T-helper 2 cell treated with Interferon-gamma antibody and Interleukin-4, amounts not matched to agents 5 μg/mL and 100 μg/mL, for 36 hours (primary cell): ENCODE results near the gene LTBP3.
A peak's percentile ranks its signal among the peaks of the same experiment; 100 is the strongest.
"Not testable (repeated sequence)": the region's sequence is repeated elsewhere in the genome, so short reads cannot be mapped to it uniquely, and the experiment has no call there.

Experiments used
- DNase-seq: peaks from one replicate; pipeline ENCODE4 v3.0.0; 2021; ENCODE audit warnings: low spot score
- H3K27ac Mint-ChIP-seq: one replicate; pipeline ENCODE4 v1.8.0; 2021; ENCODE audit warnings: mild to moderate bottlenecking, mixed read lengths
- H3K27me3 Mint-ChIP-seq: one replicate; pipeline ENCODE4 v1.8.0; 2021; ENCODE audit warnings: low read depth, mixed read lengths
- H3K36me3 Mint-ChIP-seq: one replicate; pipeline ENCODE4 v1.8.0; 2021; ENCODE audit warnings: low read depth, mixed read lengths
- H3K4me1 Mint-ChIP-seq: one replicate; pipeline ENCODE4 v1.8.0; 2021; ENCODE audit warnings: low read depth, mixed read lengths
- H3K4me3 Mint-ChIP-seq: one replicate; pipeline ENCODE4 v1.8.0; 2022; ENCODE audit warnings: mild to moderate bottlenecking, moderate library complexity, mixed read lengths
- H3K9me3 Mint-ChIP-seq: one replicate; pipeline ENCODE4 v1.8.0; 2021; ENCODE audit warnings: mixed read lengths

LTBP3 gene

DNA sequence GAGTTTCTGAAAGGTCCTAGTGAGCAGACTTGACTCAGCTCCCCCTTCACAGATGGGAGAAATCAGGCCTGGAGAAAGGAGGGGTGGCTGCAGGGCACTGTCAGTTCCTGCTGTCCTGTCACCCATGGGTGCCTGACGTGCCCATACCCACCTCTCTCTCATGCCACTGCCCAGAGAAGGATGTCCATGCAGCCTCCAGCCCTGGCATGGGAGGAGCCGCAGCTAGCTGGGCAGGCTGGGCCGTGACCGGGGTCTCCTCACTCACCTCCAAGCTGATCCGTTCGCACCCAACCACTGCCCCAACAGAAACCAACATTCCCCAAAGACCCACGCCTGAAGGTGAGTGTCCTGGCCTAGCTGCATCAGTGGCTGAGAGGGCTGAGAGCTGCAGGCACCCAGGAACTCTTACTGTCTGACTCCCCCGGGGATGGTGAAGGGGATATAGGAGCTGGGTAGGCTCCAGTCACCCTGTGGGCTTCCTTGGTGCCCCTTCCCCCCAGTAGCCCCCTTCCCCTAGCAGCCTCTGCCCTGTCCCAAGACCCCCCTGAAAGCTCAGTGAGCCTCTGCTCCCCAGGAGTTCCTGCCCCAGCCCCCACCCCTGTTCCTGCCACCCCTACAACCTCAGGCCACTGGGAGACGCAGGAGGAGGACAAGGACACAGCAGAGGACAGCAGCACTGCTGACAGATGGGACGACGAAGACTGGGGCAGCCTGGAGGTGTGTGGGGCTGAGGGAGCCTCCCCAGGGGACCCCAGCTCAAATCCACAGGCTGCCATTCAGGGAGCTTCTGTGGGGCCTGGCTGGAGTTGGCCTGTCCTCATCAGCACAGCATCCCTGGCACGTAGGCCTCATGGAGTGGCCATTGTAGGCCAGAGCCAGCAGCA lies 21.5 kb downstream of the LTBP3 start:
- peaks cover 17% of the 10 kb centered on the region for H3K36me3 Mint-ChIP-seq
- no peaks in the 10 kb centered on the region for H3K27me3 Mint-ChIP-seq
- H3K4me3 Mint-ChIP-seq: no peak overlapping the region
- no peak for DNase-seq
- H3K9me3 Mint-ChIP-seq: no peaks in the 10 kb centered on the region
- H3K4me1 Mint-ChIP-seq: no peaks in the 10 kb centered on the region
- no peak overlapping the region for H3K27ac Mint-ChIP-seq

- DNase-seq: no peak
Observed at GRCh38 chr11:65535102-65535501, 23.1 kb downstream of the LTBP3 start.

DNA sequence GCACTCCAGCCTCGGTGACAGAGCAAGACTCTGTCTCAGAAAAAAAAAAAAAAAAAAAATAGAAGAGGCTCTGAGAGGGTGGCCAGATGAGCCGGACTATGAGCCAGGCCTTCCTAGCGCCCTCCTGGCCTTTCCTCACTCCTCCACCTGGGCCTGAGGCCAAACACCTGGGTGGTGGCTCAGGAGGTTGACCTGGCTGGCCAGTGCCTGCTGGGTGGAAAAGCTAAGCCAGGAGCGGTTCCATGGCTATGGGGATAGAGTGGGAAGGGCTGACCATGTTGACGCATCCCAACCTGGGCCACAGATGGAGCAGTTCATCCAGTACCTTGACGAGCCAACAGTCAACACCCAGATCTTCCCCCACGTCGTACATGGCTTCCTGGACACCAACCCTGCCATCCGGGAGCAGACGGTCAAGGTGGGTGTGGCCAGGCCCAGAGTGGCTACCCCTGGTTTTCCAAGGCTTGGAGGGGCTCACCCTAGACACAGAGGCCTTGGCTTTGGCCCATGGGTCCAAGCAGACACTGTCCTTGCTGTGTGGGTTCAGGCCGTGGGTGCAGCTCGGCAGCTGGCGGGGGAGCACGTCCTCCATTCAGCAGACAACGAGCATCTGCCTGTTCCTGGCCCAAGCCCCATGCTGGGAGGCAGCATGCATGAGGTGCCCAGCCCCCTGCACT lies 25.6 kb downstream of the LTBP3 start:
- Mint-ChIP-seq H3K4me3 (no peak overlapping the region), H3K36me3 (peaks cover 39% of the 10 kb centered on the region), H3K4me1 (peaks cover 11% of the 10 kb centered on the region), H3K9me3 (no peaks in the 10 kb centered on the region), H3K27ac (no peak overlapping the region), H3K27me3 (no peaks in the 10 kb centered on the region)
- DNase-seq: no peak

More at GRCh38 chr11:65535102-65535501, 23.1 kb downstream of the LTBP3 start:
- Mint-ChIP-seq H3K4me1 (peaks cover 2% of the 10 kb centered on the region), H3K9me3 (no peaks in the 10 kb centered on the region), H3K36me3 (peaks cover 28% of the 10 kb centered on the region), H3K4me3 (no peak overlapping the region), H3K27ac (no peak overlapping the region), H3K27me3 (no peaks in the 10 kb centered on the region)

DNA sequence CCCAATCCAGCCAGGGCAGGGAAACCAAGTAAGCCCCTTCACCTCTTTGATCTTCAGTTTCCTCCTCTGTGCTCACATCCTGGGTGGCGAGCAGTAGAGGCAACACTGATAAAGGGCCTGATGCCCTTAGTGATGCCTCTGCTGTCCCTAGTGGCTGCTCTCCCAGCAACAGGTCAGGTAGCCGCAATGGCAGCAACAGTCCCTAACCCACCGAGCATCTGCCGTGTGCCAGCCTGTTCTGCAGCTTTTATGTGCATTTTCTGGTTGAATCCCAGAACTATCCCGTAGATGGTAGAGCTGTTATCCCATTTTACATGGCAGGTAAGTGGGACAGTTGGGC lies 28.0 kb downstream of the LTBP3 start:
- DNase-seq: no peak
- peak overlapping the region; percentile 49 for H3K27ac Mint-ChIP-seq
- H3K36me3 Mint-ChIP-seq: peaks cover 37% of the 10 kb centered on the region
- no peak overlapping the region for H3K4me3 Mint-ChIP-seq
- no peaks in the 10 kb centered on the region for H3K9me3 Mint-ChIP-seq
- H3K27me3 Mint-ChIP-seq: no peaks in the 10 kb centered on the region
- peaks cover 16% of the 10 kb centered on the region for H3K4me1 Mint-ChIP-seq

GRCh38 chr11:65529475-65530156 lies 28.5 kb downstream of the LTBP3 start:
- Mint-ChIP-seq H3K27me3 (no peaks in the 10 kb centered on the region), H3K4me1 (peaks cover 16% of the 10 kb centered on the region), H3K9me3 (no peaks in the 10 kb centered on the region), H3K27ac (no peak overlapping the region), H3K36me3 (peaks cover 36% of the 10 kb centered on the region), H3K4me3 (no peak overlapping the region)
- no peak for DNase-seq

DNA sequence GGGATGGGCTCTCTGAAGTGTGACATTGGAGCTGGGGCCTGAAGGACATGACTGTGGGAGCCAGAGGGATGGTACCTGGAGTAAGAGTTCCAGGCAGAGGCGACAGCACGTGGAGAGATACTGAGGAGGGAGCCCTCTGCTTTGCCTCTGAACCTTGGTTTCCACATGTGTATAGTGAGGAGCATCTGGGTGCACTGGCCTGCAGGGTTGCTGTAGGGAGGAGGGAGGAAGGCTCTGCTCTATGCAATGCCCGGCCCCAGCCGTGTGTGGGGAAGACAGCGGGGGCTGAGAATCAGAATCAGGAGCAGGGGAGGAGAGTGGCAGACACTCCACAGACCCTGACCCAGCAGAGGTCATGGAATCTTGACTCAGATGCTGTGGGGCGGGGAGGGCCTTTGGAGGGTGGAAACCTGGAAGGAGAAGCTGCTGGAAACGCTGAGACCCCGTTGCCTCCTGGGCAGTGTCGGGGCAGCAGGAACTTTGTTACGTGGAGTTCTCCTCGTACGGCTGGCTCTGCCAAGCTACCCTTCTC lies 29.3 kb downstream of the LTBP3 start:
- Mint-ChIP-seq H3K9me3 (no peaks in the 10 kb centered on the region), H3K27me3 (no peaks in the 10 kb centered on the region), H3K4me3 (no peak overlapping the region), H3K36me3 (peaks cover 33% of the 10 kb centered on the region), H3K4me1 (peaks cover 22% of the 10 kb centered on the region), H3K27ac (peak overlapping the region; percentile 62)
- DNase-seq: no peak

DNA sequence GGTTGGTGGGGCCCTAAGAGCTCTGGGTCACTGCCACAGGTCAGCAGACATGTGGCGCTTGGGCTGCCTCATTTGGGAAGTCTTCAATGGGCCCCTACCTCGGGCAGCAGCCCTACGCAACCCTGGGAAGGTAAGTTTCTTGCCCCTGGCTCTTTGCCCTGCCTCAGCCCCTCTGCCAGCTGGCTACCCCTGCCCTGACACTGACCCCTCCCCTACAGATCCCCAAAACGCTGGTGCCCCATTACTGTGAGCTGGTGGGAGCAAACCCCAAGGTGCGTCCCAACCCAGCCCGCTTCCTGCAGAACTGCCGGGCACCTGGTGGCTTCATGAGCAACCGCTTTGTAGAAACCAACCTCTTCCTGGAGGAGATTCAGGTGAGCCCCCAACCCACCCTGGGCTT lies 31.4 kb downstream of the LTBP3 start:
- Mint-ChIP-seq H3K27ac (no peak overlapping the region), H3K36me3 (peaks cover 29% of the 10 kb centered on the region), H3K4me1 (peaks cover 40% of the 10 kb centered on the region), H3K27me3 (no peaks in the 10 kb centered on the region), H3K4me3 (peak overlapping the region; percentile 69), H3K9me3 (no peaks in the 10 kb centered on the region)
- DNase-seq: no peak

DNA sequence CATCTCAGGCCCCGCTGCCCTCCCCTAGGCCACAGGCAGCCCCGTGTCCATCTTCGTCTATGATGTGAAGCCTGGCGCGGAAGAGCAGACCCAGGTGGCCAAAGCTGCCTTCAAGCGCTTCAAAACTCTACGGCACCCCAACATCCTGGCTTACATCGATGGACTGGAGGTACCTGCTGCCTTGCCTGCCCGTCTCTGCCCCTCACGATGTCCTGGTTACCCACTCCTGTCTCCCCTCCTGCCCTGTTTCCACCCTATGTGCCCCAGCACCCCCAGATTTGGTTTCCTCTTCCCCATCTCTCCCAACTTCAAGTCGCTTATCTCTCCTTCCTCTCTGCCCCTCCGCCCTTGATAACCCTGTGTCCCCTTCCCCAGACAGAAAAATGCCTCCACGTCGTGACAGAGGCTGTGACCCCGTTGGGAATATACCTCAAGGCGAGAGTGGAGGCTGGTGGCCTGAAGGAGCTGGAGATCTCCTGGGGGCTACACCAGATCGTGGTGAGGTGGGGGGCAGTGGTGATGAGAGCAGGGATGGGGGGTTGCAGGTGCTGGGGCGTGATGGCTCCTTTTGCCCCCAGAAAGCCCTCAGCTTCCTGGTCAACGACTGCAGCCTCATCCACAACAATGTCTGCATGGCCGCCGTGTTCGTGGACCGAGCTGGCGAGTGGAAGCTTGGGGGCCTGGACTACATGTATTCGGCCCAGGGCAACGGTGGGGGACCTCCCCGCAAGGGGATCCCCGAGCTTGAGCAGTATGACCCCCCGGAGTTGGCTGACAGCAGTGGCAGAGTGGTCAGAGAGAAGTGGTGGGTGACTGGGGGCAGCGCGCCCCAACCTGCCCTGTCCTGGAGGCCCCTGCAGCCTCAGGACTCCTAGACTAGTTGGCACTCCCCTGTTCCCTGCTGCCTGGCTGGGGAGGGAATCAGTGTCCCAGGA lies 32.3 kb downstream of the LTBP3 start:
- peaks cover 19% of the 10 kb centered on the region for H3K36me3 Mint-ChIP-seq
- peaks cover 41% of the 10 kb centered on the region for H3K4me1 Mint-ChIP-seq
- DNase-seq: no peak
- H3K27me3 Mint-ChIP-seq: no peaks in the 10 kb centered on the region
- no peaks in the 10 kb centered on the region for H3K9me3 Mint-ChIP-seq
- H3K4me3 Mint-ChIP-seq: peak overlapping the region; percentile 86
- H3K27ac Mint-ChIP-seq: peak overlapping the region; percentile 68

DNA sequence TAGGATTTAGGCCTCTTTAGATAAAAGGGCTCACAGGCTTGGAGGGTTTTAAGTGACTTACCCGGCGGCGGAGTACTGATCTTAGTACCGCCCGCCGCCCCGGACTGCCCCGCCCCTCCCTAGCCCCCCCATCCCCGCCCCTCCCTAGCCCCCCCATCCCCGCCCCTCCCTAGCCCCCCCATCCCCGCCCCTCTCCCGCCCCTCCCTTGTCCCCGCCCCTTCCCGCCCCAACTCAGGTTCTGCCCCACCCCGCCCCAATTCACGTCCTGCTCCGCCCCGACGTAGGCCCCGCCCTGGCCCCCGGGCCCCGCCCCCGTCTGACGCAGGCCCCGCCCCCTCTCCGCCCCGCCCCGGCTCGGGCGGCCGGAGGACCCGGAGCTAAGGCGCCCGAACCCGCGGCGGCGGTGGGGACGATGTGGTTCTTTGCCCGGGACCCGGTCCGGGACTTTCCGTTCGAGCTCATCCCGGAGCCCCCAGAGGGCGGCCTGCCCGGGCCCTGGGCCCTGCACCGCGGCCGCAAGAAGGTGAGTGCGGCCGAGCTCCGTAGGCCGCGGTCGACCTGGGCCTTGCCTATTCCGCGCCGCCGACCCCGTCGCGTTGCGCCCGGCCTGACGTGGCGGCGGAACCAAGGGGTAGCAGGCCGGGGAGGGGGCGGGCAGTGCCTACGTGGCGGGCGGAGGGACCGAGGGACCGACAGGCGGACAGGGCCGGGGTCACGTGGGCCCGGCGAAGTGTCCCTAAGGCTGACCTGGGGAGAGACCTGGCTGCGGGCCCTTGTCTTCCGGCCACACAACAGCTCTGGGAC lies 33.2 kb downstream of the LTBP3 start, which contains the start of gene SCYL1:
Gene SCYL1, plus strand, starts transcription at position 343 of the 805 bp plus-strand sequence. Its CDS starts 71 bp downstream, at position 414.
- DNase-seq: peak; percentile 72

DNA sequence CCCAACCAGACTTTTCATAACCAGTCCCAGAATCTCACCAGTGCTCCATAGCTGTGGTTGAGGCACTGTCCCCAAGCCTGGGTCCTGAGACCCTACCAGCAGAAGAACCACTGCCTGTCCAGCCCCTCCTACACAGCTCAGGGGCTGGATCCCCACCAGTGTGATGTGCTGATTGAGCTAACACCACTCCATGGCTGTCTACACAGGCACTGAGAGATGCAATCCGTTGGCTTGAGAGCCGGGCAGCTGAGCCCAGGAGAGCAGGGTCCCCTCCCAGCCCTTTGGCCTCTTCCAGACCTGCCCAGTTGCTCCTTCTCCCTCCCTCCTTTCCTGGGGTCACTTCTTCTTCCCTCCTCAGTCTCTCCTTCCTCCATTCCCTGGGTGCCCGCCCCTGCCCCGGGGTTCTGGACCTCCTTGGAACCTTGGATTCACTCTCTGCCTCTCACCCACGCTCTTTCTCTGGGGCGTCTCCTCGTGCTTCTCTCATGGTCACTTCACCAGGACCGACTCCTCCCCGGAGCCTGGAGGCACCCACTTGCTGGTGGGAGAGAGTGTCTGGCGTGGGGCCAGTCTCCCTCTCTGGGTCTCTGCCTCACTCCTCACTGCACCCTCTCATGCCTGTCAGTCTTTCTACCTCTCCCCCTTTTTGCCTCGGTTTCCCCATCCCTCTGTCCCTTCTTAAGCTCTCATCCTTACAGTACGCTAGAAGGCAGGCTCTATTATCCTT lies 34.0 kb downstream of the LTBP3 start:
- peak overlapping the region; percentile 58 for H3K4me3 Mint-ChIP-seq
- no peak for DNase-seq
- peaks cover 34% of the 10 kb centered on the region for H3K4me1 Mint-ChIP-seq

More for the DNA sequence above, 33.2 kb downstream of the LTBP3 start, which contains the start of gene SCYL1:
- Mint-ChIP-seq H3K27ac (peak within 1 kb of the TSS; percentile 74), H3K27me3 (no peaks in the 10 kb centered on the region), H3K36me3 (peaks cover 15% of the 10 kb centered on the region), H3K4me1 (peaks cover 37% of the 10 kb centered on the region), H3K4me3 (peak within 1 kb of the TSS; percentile 86), H3K9me3 (no peaks in the 10 kb centered on the region)

GRCh38 chr11:65523631-65523968 lies 34.6 kb downstream of the LTBP3 start:
- Mint-ChIP-seq H3K27ac (peak overlapping the region; percentile 73), H3K4me3 (peak overlapping the region; percentile 58), H3K4me1 (peaks cover 32% of the 10 kb centered on the region)
- not testable (repeated sequence) for H3K36me3 Mint-ChIP-seq, DNase-seq, H3K9me3 Mint-ChIP-seq, H3K27me3 Mint-ChIP-seq

More for the DNA sequence above, 34.0 kb downstream of the LTBP3 start:
- Mint-ChIP-seq H3K27ac (peak overlapping the region; percentile 74), H3K9me3 (no peaks in the 10 kb centered on the region), H3K36me3 (peaks cover 12% of the 10 kb centered on the region), H3K27me3 (no peaks in the 10 kb centered on the region)
